ENCODE data around the gene SNX4. TPM values are rescaled to one million over a fixed set of nuclear protein-coding genes. Genes with fewer than 3 reads are reported as not detected.
"Not testable (repeated sequence)": the region's sequence is repeated elsewhere in the genome, so short reads cannot be mapped to it uniquely, and the experiment has no call there.

The SNX4 gene
- total and polyA plus RNA-seq, 8 donors, result 10.5 to 81.1 (median 40.9) TPM

GRCh38 chr3:125528920-125529319, 8.9 kb upstream of the SNX4 start:
- H3K27ac ChIP-seq, result no peak overlapping the region
- H3K9me3 ChIP-seq, result no peaks in the 10 kb centered on the region
- TF ChIP-seq POLR2A (IDR thresholded peaks at IDR 0.05), result no peak
- TF ChIP-seq EP300 (IDR thresholded peaks at IDR 0.05), result no peak
- no peak for TF ChIP-seq POLR2AphosphoS5 (IDR thresholded peaks at IDR 0.05)
- TF ChIP-seq, protein P1, sequence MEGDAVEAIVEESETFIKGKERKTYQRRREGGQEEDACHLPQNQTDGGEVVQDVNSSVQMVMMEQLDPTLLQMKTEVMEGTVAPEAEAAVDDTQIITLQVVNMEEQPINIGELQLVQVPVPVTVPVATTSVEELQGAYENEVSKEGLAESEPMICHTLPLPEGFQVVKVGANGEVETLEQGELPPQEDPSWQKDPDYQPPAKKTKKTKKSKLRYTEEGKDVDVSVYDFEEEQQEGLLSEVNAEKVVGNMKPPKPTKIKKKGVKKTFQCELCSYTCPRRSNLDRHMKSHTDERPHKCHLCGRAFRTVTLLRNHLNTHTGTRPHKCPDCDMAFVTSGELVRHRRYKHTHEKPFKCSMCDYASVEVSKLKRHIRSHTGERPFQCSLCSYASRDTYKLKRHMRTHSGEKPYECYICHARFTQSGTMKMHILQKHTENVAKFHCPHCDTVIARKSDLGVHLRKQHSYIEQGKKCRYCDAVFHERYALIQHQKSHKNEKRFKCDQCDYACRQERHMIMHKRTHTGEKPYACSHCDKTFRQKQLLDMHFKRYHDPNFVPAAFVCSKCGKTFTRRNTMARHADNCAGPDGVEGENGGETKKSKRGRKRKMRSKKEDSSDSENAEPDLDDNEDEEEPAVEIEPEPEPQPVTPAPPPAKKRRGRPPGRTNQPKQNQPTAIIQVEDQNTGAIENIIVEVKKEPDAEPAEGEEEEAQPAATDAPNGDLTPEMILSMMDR (IDR thresholded peaks at IDR 0.05), result no peak
- peaks cover 15 to 51% (median 47%) of the 10 kb centered on the region in 4 donors for H3K36me3 ChIP-seq
- H3K4me3 ChIP-seq, result no peak overlapping the region
- no peak for DNase-seq
- no peaks in the 10 kb centered on the region for H3K4me1 ChIP-seq
- no peaks in the 10 kb centered on the region for H3K27me3 ChIP-seq
- intact Hi-C loops (cut with DNase I; ENCODE audit: low total_unique reads), result no loop called here

GRCh38 chr3:125525153-125525552, 5.2 kb upstream of the SNX4 start:
- no peak for DNase-seq
- Histone ChIP-seq H3K27ac (no peak overlapping the region), H3K27me3 (no peaks in the 10 kb centered on the region), H3K4me3 (no peak overlapping the region), H3K9me3 (no peaks in the 10 kb centered on the region), H3K36me3 (peaks cover 3 to 31% (median 28%) of the 10 kb centered on the region in 4 donors), H3K4me1 (peaks cover 0 to 8% (median 4%) of the 10 kb centered on the region in 4 donors)
- TF ChIP-seq, protein P1 (IDR thresholded peaks at IDR 0.05), result no peak
- TF ChIP-seq EP300 (IDR thresholded peaks at IDR 0.05), result no peak
- 92 to 99% (median 96%) methylated on average over 4 of the region's 4 CpGs for WGBS, 5 donors
- intact Hi-C loops (cut with DNase I; ENCODE audit: low total_unique reads), result no loop called here

- H3K4me1 ChIP-seq, result peaks cover 8 to 46% (median 29%) of the 10 kb centered on the region in 4 donors
- H3K9me3 ChIP-seq; DNase-seq; intact Hi-C loops (cut with DNase I; ENCODE audit: low total_unique reads); H3K27me3 ChIP-seq: not testable (repeated sequence)
- peaks cover 0 to 21% (median 11%) of the 10 kb centered on the region in 4 donors for H3K36me3 ChIP-seq
- H3K27ac ChIP-seq, result peak overlapping the region; percentile 80 to 92 (median 90)
- H3K4me3 ChIP-seq, result peak overlapping the region; percentile 80 to 99 (median 88)
- WGBS, 5 donors, result 70 to 79% (median 78%) methylated on average over 15 of the region's 15 CpGs
Measured at GRCh38 chr3:125520563-125520919, 539 bp upstream of the SNX4 start.

GRCh38 chr3:125515421-125515820, 4.6 kb downstream of the SNX4 start:
- no peak for DNase-seq
- Histone ChIP-seq H3K4me3 (no peak overlapping the region), H3K27me3 (no peaks in the 10 kb centered on the region), H3K9me3 (no peaks in the 10 kb centered on the region), H3K4me1 (peaks cover 23 to 63% (median 44%) of the 10 kb centered on the region in 4 donors), H3K36me3 (peaks cover 6 to 47% (median 39%) of the 10 kb centered on the region in 4 donors), H3K27ac (no peak overlapping the region)
- TF ChIP-seq EP300 (IDR thresholded peaks at IDR 0.05) (no peak), POLR2A (IDR thresholded peaks at IDR 0.05) (no peak), POLR2AphosphoS5 (IDR thresholded peaks at IDR 0.05) (no peak)
- TF ChIP-seq, protein P1 (IDR thresholded peaks at IDR 0.05), result no peak
- intact Hi-C loops (cut with DNase I; ENCODE audit: low total_unique reads), result no loop called here

DNA sequence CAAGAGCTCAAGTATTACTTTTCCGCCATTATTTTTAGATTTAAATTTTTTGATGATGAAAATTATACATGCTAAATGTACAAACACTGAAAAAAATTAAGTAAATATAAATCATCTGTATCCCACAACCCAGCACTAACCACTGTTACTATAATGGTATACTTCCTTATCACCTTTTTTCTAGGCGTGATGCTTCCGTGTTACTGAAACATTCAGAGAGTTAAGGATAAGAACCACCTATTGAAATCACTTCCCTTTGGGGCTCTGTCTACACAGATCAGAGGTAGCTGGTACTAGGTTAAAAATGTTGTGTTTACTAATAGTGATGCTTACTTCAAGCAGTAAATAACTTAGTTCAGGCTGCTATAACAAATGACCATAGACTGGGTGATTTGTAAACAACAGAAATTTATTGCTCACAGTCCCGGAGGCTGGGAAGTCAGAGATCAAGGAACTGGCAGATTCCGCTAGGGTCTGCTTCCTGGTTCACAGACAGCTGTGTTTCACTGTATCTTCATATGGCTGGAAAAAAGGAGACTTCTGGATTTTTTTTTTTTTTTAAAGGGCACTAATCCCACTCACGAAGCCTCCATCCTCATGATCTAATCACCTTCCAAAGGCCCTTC, 6.4 kb downstream of the SNX4 start:
- Histone ChIP-seq H3K4me3 (no peak overlapping the region), H3K9me3 (no peaks in the 10 kb centered on the region), H3K27ac (peak overlapping the region in 1 of 5 donors; percentile 4), H3K4me1 (peaks cover 13 to 53% (median 36%) of the 10 kb centered on the region in 4 donors), H3K36me3 (peaks cover 6 to 58% (median 46%) of the 10 kb centered on the region in 4 donors), H3K27me3 (no peaks in the 10 kb centered on the region)
- intact Hi-C loops (cut with DNase I; ENCODE audit: low total_unique reads), result no loop called here
- 61 to 81% (median 72%) methylated on average over 6 of the region's 6 CpGs for WGBS, 5 donors
- no peak for DNase-seq
- no peak for TF ChIP-seq EP300 (IDR thresholded peaks at IDR 0.05)
- TF ChIP-seq POLR2A (IDR thresholded peaks at IDR 0.05), result no peak
- TF ChIP-seq POLR2AphosphoS5 (IDR thresholded peaks at IDR 0.05), result no peak
- TF ChIP-seq, protein P1 (IDR thresholded peaks at IDR 0.05), result no peak

All from stomach (tissue), 9 donors.